Activated CD8-positive, alpha-beta T cell treated with anti-CD3 and anti-CD28 coated beads for 36 hours (primary cell): Measurements from ENCODE around the gene TMEM214. TPM values are rescaled to one million over a fixed set of nuclear protein-coding genes. Genes with fewer than 3 reads are reported as not detected.
A peak's percentile ranks its signal among the peaks of the same experiment; 100 is the strongest.

ENCODE experiments used
- ATAC-seq: fragments of 200-7000 bp; cut with Tn5 transposase; one replicate; pipeline ENCODE4 v1.10.0; 2021; ENCODE audit warnings: mild to moderate bottlenecking, moderate library complexity
- CTCF ChIA-PET: fragments of 350-600 bp; sonication (Branson Sonifier 250); formaldehyde crosslinking; loops from one replicate; lab custom pipeline; 2021; ENCODE audit warnings: antibody characterized with exemption; lab: Charles Lee
- POLR2A ChIA-PET: fragments of 350-600 bp; sonication (Branson Sonifier 250); formaldehyde crosslinking; loops from one replicate; lab custom pipeline; 2021; ENCODE audit warnings: antibody characterized with exemption; lab: Charles Lee
- DNase-seq: peaks from one replicate; pipeline ENCODE4 v3.0.0-alpha.2; 2020
- H3K27ac Mint-ChIP-seq: one replicate; pipeline ENCODE4 v1.8.0; 2021; ENCODE audit warnings: mild to moderate bottlenecking, mixed read lengths
- H3K27me3 Mint-ChIP-seq: one replicate; pipeline ENCODE4 v1.8.0; 2021; ENCODE audit warnings: mixed read lengths
- H3K36me3 Mint-ChIP-seq: one replicate; pipeline ENCODE4 v1.8.0; 2021; ENCODE audit warnings: low read depth, mixed read lengths
- H3K4me1 Mint-ChIP-seq: one replicate; pipeline ENCODE4 v1.8.0; 2021; ENCODE audit warnings: low read depth, mixed read lengths
- H3K4me3 Mint-ChIP-seq: one replicate; pipeline ENCODE4 v1.8.0; 2021; ENCODE audit warnings: mild to moderate bottlenecking, moderate library complexity, mixed read lengths
- H3K9me3 Mint-ChIP-seq: one replicate; pipeline ENCODE4 v1.8.0; 2021; ENCODE audit warnings: mixed read lengths
- CTCF ChIP-seq: fragments of 200-600 bp; IDR thresholded peaks from one replicate; pipeline ENCODE4 v1.8.0; 2022; ENCODE audit warnings: antibody characterized with exemption, mild to moderate bottlenecking
- intact Hi-C: fragments of 100-400 bp; cut with micrococcal nuclease; formaldehyde crosslinking; loops from one replicate; pipeline ENCODE4 v1.10.0; 2022
- total RNA-seq, 2 experiments: library from RNA; stranded (reverse); gene quantifications; one replicate each; pipeline ENCODE4 v1.2.3, GENCODE V29; 2021

The TMEM214 gene
- total RNA-seq, 2 experiments from 2014 or later = 54.1 to 58.9 TPM

GRCh38 chr2:27014771-27015433 lies 17.9 kb upstream of the TMEM214 start:
- CTCF ChIA-PET = interaction anchor here (3.5 to 6.9 kb wide), 2 partner anchors 20 to 53 kb away, joined by 21 to 183 read pairs; no protein-coding TSS in a partner anchor

DNA sequence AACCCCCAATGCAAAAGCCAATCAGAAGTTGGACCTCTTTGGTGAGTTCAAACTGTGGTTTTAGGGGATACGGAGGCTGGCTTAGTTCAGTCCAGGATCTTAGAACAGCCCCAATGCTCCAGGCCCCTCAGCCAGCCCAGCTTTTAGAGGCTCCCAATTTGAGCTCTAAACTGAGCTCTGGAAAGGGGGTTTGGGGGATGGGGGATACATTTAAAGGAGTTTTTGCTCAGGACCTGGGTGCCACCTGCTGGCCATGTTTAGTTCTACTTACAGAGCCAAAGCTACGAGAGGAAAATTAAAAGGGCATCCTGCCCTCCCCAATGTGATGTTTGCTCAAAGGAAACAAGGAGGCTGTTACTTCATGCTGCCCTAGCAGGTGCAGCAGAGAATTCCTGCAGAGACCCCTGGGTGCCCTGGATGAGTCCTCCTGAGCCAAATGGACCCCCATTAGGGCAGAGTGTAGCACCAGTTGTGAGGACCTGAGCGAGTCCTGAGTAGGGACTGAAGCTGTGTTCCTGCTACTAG lies 15.9 kb upstream of the TMEM214 start:
- TF ChIP-seq CTCF = peak; percentile 63
- H3K27me3 Mint-ChIP-seq = no peaks in the 10 kb centered on the region
- H3K4me1 Mint-ChIP-seq = peaks cover 2% of the 10 kb centered on the region
- H3K27ac Mint-ChIP-seq = no peak overlapping the region
- peak; percentile 75 for DNase-seq
- intact Hi-C loops = loop anchor here (2.0 to 10.0 kb wide), 3 partner anchors 35 to 172 kb away; partner anchors contain the start of gene DPYSL5
- H3K4me3 Mint-ChIP-seq = no peak overlapping the region
- H3K9me3 Mint-ChIP-seq = no peaks in the 10 kb centered on the region
- ChIA-PET POLR2A (interaction anchor here (1.0 kb wide), 1 partner anchor 55 kb away, joined by 5 read pairs; no protein-coding TSS in a partner anchor), CTCF (interaction anchor here (0.7 to 6.9 kb wide), 36 partner anchors 9 to 574 kb away, joined by 3 to 183 read pairs (median 5); partner anchors contain the start of genes AGBL5, DPYSL5 and MAPRE3)
- H3K36me3 Mint-ChIP-seq = no peaks in the 10 kb centered on the region
- peak; percentile 77 for ATAC-seq

More at GRCh38 chr2:27014771-27015433, 17.9 kb upstream of the TMEM214 start:
- DNase-seq = no peak
- ATAC-seq = no peak
- Mint-ChIP-seq H3K27me3 (peaks cover 1% of the 10 kb centered on the region), H3K4me1 (peaks cover 4% of the 10 kb centered on the region), H3K27ac (no peak overlapping the region), H3K9me3 (no peaks in the 10 kb centered on the region), H3K36me3 (no peaks in the 10 kb centered on the region), H3K4me3 (no peak overlapping the region)
- no peak for TF ChIP-seq CTCF
- POLR2A ChIA-PET = interaction anchor here (1.1 kb wide), 1 partner anchor 53 kb away, joined by 3 read pairs; no protein-coding TSS in a partner anchor
- intact Hi-C loops = loop anchor here (5.0 to 10.0 kb wide), 2 partner anchors 33 to 170 kb away; partner anchors contain the start of gene DPYSL5

DNA sequence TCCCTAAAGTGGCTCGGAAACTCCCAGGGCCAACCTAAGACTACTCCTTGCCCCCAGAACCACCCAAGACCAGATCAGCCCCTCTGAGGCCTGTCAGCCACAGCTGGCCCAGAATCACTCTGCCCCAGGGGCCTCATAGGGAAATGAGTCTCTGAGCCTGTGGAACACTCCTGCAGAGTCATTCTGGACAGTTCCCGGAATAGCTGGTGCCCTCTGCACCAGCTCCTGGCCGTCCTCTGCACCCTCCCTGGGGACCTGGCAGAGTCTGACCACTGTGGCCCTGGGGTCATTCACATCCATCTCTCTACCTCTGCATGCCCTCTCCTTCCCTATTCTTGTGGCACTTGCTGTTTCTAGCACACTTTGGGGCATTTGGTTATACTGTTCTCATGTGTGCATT lies 14.6 kb upstream of the TMEM214 start:
- no peak overlapping the region for H3K27ac Mint-ChIP-seq
- H3K4me3 Mint-ChIP-seq = no peak overlapping the region
- ChIA-PET POLR2A (interaction anchor here (0.6 kb wide), 1 partner anchor 12 kb away, joined by 3 read pairs; no protein-coding TSS in a partner anchor), CTCF (interaction anchor here (0.8 to 6.9 kb wide), 10 partner anchors 17 to 172 kb away, joined by 3 to 183 read pairs (median 9); partner anchors contain the start of genes DPYSL5 and MAPRE3)
- no peaks in the 10 kb centered on the region for H3K36me3 Mint-ChIP-seq
- intact Hi-C loops = loop anchor here (5.0 to 10.0 kb wide), 2 partner anchors 36 to 173 kb away; partner anchors contain the start of gene DPYSL5
- no peak for TF ChIP-seq CTCF
- peaks cover 2% of the 10 kb centered on the region for H3K4me1 Mint-ChIP-seq
- no peak for DNase-seq
- H3K27me3 Mint-ChIP-seq = no peaks in the 10 kb centered on the region
- no peaks in the 10 kb centered on the region for H3K9me3 Mint-ChIP-seq
- ATAC-seq = no peak

DNA sequence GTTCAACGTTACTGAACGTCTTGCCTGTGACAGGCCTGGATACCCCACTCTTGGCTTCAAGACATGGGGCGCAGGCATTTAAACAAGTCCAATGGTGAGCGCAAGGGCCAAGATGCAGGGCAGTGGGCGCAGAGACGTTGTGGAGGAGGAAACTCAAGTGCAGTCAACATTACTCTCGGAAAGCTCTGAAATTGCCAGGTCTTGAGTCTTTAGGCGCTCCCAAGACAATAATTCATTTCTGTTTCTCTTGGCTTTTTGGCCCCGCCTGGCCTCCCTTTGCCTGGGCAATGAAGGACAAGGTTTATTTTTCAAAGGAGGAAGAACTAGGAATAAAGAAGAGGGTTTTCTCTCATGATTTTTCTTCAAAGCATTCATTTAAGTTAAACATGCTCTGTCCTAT lies 13.3 kb upstream of the TMEM214 start:
- no peak overlapping the region for H3K27ac Mint-ChIP-seq
- CTCF ChIA-PET = interaction anchor here (1.2 to 6.9 kb wide), 2 partner anchors 16 to 58 kb away, joined by 3 to 183 read pairs; no protein-coding TSS in a partner anchor
- no peak for DNase-seq

More for the DNA sequence above, 13.3 kb upstream of the TMEM214 start:
- no peak for ATAC-seq
- no peaks in the 10 kb centered on the region for H3K9me3 Mint-ChIP-seq
- H3K4me1 Mint-ChIP-seq = peaks cover 2% of the 10 kb centered on the region
- no peak for TF ChIP-seq CTCF
- intact Hi-C loops = loop anchor here (5.0 to 10.0 kb wide), 2 partner anchors 37 to 175 kb away; partner anchors contain the start of gene DPYSL5
- no peak overlapping the region for H3K4me3 Mint-ChIP-seq
- no peaks in the 10 kb centered on the region for H3K27me3 Mint-ChIP-seq
- no peaks in the 10 kb centered on the region for H3K36me3 Mint-ChIP-seq
- POLR2A ChIA-PET = no interaction called here
